GM18909 (cell line): ENCODE results near the gene CARD14.
"Not testable (repeated sequence)": the region's sequence is repeated elsewhere in the genome, so short reads cannot be mapped to it uniquely, and the experiment has no call there.

ENCODE experiments used
- ATAC-seq: cut with Tn5 transposase; IDR thresholded peaks from one replicate; pipeline ENCODE4 v1.9.1; 2021; ENCODE audit warnings: mild to moderate bottlenecking; ENCODE audit not compliant: unreplicated experiment, poor library complexity

Gene CARD14

GRCh38 chr17:80221351-80222105, 51.7 kb downstream of the CARD14 start:
- ATAC-seq = no peak

DNA sequence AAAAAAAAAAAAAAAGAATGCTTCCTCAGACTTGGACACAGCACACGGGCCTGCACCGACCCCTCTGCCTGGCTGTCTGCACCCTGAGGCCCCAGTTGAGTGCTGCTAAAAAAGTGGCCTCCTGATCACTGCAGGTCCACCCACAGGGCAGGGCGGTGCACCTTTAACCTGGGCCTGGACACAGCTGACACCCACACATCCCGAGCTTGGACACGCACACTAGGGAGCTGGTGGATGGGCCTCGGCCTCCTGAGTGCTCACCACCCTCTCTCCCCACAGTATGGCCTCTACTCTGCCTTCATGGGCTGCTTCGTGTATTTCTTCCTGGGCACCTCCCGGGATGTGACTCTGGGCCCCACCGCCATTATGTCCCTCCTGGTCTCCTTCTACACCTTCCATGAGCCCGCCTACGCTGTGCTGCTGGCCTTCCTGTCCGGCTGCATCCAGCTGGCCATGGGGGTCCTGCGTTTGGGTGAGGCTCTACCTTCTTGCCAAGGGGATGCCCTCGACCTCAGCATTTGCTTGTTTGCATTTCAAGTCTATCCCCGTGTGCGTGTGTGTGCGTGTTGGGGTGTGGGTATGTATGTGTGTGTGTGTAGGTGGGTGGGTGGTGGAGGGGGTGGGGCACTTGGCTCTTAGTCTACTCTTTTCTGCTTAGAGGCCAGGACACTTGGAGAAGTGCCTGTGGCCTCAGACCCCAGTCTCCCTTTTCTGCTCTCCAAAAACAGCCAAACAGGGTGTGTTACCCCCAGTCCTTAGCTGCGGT, 52.7 kb downstream of the CARD14 start:
- no peak for ATAC-seq

GRCh38 chr17:80223142-80223815, 53.4 kb downstream of the CARD14 start:
- ATAC-seq = no peak

DNA sequence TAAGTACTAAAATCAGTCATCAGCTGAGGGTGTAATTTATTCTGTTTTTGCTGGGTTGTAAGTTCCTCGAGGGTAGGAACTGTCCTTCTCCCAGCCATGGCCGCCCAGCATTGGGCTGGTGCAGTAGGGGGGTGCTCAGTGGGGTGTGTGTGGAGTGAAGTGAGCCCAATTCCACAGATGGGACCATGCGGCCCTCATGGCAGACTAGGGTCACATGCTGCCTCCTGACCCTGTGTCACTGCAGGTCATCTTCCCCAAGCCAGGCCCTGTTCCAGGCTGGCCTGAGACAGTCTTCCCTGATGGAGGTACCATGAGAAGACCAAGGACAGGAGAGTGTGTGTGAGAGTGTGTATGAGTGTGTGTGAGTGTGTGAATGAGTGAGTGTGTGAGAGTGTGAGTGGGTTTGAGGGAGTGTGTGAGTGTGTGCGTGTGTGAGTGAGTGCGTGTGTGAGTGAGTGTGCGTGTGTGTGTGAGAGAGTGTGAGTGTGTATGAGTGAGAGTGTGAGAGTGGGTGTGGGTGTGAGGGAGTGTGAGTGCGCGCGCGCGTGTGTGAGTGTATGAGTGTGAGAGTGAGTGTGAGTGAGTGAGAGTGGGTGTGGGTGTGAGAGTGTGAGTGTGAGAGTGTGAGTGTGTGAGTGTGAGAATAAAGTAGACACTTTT, 54.1 kb downstream of the CARD14 start:
- ATAC-seq = no peak

GRCh38 chr17:80224683-80225082, 54.9 kb downstream of the CARD14 start:
- no peak for ATAC-seq

DNA sequence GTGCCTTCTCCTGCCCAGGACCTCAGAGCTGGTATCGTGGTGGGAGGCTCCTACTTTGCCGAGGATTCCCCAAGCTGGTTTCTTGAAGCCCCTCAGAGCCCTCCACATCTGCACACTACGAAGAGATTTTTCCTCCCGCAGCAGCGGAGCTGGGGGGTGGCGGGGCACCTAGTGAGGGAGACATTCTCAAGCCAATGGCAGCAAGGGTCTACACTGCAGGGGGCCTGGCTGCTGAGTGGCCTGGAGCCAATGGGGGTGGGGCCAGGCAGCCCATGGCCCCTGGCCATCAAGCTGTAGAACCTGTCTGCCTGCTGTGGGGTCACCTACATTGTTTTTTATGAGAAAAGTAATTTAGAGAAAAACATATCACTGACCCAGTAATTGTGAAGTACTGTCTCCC, 55.4 kb downstream of the CARD14 start:
- no peak for ATAC-seq

GRCh38 chr17:80227156-80227555, 57.3 kb downstream of the CARD14 start:
- no peak for ATAC-seq

DNA sequence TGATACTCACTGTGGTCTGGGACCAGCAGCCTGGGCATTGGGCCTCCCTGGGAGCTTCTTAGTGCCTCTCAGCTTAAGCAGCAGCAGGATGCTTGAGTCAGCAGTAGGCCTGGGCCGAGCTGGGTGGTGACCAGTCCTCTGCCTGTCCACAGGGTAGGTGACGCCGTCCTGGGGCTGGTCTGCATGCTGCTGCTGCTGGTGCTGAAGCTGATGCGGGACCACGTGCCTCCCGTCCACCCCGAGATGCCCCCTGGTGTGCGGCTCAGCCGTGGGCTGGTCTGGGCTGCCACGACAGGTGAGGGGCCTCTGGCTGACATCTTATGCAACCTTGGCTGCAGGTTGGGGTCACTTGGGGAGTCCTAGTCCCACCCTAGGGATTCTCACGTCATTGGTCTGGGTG, 57.8 kb downstream of the CARD14 start:
- ATAC-seq = no peak

GRCh38 chr17:80228477-80228876, 58.6 kb downstream of the CARD14 start:
- ATAC-seq = no peak

DNA sequence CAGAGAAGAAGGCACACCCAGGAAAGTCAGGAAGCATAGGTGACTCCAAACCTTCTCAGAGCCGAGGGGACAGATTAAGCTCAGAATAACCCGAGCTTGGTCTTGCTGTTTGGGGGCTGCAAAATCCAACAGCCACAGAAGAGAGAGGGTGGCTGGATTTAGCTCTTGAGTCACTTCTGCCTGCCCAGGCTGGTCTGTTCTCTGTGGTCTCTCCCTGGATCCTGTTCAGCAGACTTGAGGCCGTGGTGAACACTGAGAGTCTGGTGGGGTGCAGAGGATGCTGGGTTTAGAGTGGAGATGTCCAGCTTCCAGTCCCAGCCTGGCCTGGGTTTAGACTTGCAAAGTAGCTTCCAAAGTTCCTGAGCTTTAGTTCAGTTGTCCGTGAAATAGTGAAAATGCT, 59.2 kb downstream of the CARD14 start:
- ATAC-seq = no peak

DNA sequence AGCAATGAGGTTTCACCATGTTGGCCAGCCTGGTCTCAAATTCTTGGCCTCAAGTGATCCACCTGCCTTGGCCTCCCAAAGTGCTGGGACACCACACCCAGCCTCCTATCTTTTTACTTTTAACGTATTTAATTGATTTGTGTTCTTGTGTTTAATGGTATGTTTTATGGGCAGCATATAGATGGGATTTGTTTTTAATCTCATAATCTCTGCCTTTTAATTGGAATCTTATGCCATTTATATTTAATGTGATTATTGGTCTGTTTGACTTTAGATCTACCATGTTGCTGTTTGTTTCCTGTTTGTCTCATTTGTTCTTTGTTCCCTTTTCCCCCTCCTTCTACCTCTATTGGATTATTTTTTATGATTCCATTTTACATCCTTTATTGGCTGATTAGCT, 62.6 kb downstream of the CARD14 start:
- no peak for ATAC-seq

GRCh38 chr17:80233202-80233601, 63.4 kb downstream of the CARD14 start:
- ATAC-seq = no peak

DNA sequence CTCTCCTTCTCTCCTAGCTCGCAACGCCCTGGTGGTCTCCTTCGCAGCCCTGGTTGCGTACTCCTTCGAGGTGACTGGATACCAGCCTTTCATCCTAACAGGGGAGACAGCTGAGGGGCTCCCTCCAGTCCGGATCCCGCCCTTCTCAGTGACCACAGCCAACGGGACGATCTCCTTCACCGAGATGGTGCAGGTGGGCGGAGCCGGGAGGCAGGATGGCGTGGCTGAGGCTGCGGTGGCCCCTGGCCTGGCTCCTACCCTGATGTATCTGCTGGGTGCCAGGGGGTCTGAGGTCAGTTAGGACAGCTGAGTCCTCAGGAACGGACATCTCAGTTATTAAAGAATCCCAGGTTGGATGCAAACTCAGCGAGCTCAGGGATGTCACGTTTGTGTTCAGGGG, 67.1 kb downstream of the CARD14 start:
- no peak for ATAC-seq

GRCh38 chr17:80237386-80237785, 67.6 kb downstream of the CARD14 start:
- no peak for ATAC-seq

- ATAC-seq = no peak
Observed at GRCh38 chr17:80242505-80242904, 72.7 kb downstream of the CARD14 start.

GRCh38 chr17:80243526-80244433, 74.0 kb downstream of the CARD14 start:
- ATAC-seq = no peak

DNA sequence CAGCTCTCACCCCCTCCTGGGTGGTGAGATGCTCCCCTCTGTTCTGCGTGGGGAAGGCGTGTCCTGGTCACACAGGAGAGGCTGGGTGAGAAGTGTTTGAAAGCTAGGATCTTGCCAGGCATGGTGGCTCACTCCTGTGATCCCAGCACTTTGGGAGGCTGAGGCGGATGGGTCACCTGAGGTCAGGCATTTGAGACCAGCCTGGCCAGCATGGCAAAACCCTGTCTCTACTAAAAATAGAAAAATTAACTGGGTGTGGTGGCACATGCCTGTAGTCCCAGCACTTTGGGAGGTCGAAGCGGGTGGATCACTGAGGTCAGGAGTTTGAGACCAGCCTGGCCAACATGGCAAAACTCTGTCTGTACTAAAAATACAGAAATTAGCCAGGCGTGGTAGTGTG, 74.6 kb downstream of the CARD14 start:
- ATAC-seq = not testable (repeated sequence)

DNA sequence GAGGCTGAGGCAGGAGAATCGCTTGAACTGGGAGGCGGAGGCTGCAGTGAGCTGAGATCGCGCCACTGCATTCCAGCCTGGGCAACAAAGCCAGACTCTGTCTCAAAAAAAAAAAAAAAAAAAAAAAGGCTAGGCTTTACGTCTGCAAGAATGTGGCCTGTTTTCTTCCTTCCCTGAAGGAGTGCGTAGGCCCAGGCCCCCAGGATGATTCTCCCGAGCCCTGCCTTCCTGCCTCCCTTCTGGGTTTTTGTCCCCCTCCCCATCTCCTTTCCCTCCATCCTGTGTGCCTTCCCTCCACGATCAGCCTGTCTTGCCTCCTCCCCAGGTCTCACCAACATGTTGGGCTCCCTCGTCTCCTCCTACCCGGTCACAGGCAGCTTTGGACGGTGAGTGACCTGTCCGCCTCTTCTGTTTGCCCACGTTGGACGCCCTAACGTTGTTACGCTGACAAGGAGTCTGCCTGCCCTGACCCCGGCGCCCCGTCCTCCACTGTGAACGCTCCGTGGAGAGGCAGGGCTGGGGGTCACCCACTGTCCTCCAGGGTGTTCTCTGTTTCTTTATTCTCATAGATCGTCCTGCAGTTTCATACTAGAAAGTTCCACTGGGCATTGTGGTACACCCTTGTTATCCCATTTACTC, 75.2 kb downstream of the CARD14 start:
- no peak for ATAC-seq

DNA sequence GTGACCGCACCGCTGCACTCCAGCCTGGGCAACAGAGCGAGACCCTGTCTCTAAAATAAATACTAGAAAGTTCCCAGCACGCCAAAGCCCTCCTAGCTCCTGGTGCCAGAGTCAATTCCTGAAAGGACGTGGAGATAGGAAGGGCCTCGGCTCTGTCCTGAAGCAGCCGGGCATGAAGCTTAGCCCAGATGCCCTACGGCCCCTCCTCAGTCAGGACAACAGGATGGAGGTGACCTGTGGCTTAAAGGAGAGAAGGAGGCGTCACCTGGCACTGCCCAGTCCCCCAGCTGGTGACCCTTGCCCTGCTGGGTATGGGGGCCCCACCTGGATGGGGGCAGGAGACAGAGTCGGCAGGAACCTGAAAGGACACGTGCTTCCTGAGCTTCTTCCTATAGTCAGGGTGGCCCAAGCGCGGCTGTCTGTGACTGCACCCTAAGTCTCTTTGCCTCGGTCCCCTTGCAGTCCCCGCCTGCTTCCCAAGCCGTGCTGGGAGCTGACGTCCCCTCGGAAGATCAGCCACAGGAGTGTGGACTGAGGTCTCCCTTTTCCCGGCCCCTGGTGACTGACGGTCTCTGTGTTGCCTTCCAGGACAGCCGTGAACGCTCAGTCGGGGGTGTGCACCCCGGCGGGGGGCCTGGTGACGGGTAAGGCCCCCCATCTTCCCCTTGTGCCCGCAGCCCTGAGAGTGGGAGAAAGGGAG, 75.9 kb downstream of the CARD14 start:
- no peak for ATAC-seq
